GM12878 (cell line): Measurements from ENCODE around the gene NOS1AP. TPM values are rescaled to one million over a fixed set of nuclear protein-coding genes. Genes with fewer than 3 reads are reported as not detected.

Experiments
- ATAC-seq: fragments of 200-7000 bp; cut with Tn5 transposase; 3 replicates; pipeline ENCODE4 v1.9.1; 2020; ENCODE audit warnings: mild to moderate bottlenecking, moderate library complexity
- BruUV-seq: library from RNA; stranded (reverse); fragments of 400-500 nt; replicated peaks from 2 replicates; lab custom pipeline; 2021; lab: Mats Ljungman, UMichigan
- CTCF ChIA-PET: fragments of 300-600 bp; sonication (Branson Sonifier 250); formaldehyde crosslinking; extraction: SDS; loops from one replicate; lab custom pipeline; 2021; ENCODE audit warnings: inconsistent platforms; lab: Yijun Ruan, JAX
- POLR2A ChIA-PET: fragments of 350-600 bp; formaldehyde crosslinking; extraction: SDS; loops from one replicate; lab custom pipeline; 2021; ENCODE audit warnings: inconsistent platforms; lab: Charles Lee
- RAD21 ChIA-PET: fragments of 300-600 bp; sonication (Branson Sonifier 250); formaldehyde crosslinking; loops from one replicate; lab custom pipeline; 2023; ENCODE audit warnings: antibody characterized with exemption; ENCODE audit not compliant: unreplicated experiment; lab: Charles Lee
- SMC1A ChIA-PET: fragments of 300-600 bp; sonication (Branson Sonifier 250); formaldehyde crosslinking; loops from one replicate; lab custom pipeline; 2023; ENCODE audit not compliant: unreplicated experiment, uncharacterized antibody; lab: Charles Lee
- DNase-seq: peaks from one replicate; pipeline ENCODE4 v3.0.0-alpha.2; 2011; ENCODE audit warnings: low read depth, low spot score
- FAIRE-seq: peaks from 3 replicates; lab custom pipeline; 2011; peaks lifted over from hg19 to GRCh38; lab: Jason Lieb, UNC
- H2AFZ ChIP-seq: 2 replicates; pipeline ENCODE4 v1.6.0; 2011; ENCODE audit warnings: low read depth, low read length, control low read depth; ENCODE audit not compliant: control insufficient read depth
- H3K27ac ChIP-seq: 2 replicates; pipeline ENCODE4 v1.5.1; 2011; ENCODE audit warnings: control low read depth; ENCODE audit not compliant: control insufficient read depth, insufficient read depth
- H3K27me3 ChIP-seq, 2 experiments: replicated peaks in 1 of 2; 2 replicates each; pipeline versions ENCODE4 v1.6.0 to v1.6.1; 2011; ENCODE audit warnings: low read length in 1 of 2; ENCODE audit not compliant: control insufficient read depth in 2 of 2, insufficient read depth in 2 of 2
- H3K36me3 ChIP-seq, 2 experiments: 2 replicates each; pipeline ENCODE4 v1.5.1; 2011; ENCODE audit warnings: low read length in 1 of 2; ENCODE audit not compliant: control insufficient read depth in 2 of 2, insufficient read depth in 2 of 2
- H3K4me1 ChIP-seq: 2 replicates; pipeline ENCODE4 v1.6.1; 2011; ENCODE audit warnings: mild to moderate bottlenecking, low read length, moderate library complexity, mixed read lengths; ENCODE audit not compliant: control insufficient read depth, insufficient read depth
- H3K4me2 ChIP-seq: 2 replicates; pipeline ENCODE4 v1.6.0; 2011; ENCODE audit warnings: control low read depth; ENCODE audit not compliant: control insufficient read depth, insufficient read depth
- H3K4me3 ChIP-seq: fragments of 200-600 bp; sonication (generic); 2 replicates; pipeline ENCODE4 v1.5.1; 2016
- H3K79me2 ChIP-seq: 2 replicates; pipeline ENCODE4 v1.6.0; 2011; ENCODE audit warnings: low read length; ENCODE audit not compliant: control insufficient read depth, insufficient read depth
- H3K9ac ChIP-seq: 2 replicates; pipeline ENCODE4 v1.8.0; 2011; ENCODE audit warnings: low read length, control low read depth, mixed read lengths; ENCODE audit not compliant: control insufficient read depth, insufficient read depth
- H3K9me3 ChIP-seq: replicated peaks from 3 replicates; pipeline ENCODE4 v1.5.1; 2011; ENCODE audit warnings: mild to moderate bottlenecking, low read length; ENCODE audit not compliant: control insufficient read depth, insufficient read depth
- H4K20me1 ChIP-seq: 2 replicates; pipeline ENCODE4 v1.6.0; 2011; ENCODE audit not compliant: control insufficient read depth, insufficient read depth
- BACH1 ChIP-seq: fragments of 450-650 bp; IDR thresholded peaks from 2 replicates; pipeline ENCODE4 v1.6.1; 2017; ENCODE audit warnings: mild to moderate bottlenecking, borderline replicate concordance
- BMI1 ChIP-seq: fragments of 450-650 bp; IDR thresholded peaks from 2 replicates; pipeline ENCODE4 v1.6.1; 2016; ENCODE audit warnings: mild to moderate bottlenecking, moderate library complexity, borderline replicate concordance
- EGR1 ChIP-seq, 2 experiments: IDR thresholded peaks; 1 replicate in 1 of 2; 2 replicates in 1 of 2; pipeline ENCODE4 v1.6.1; 2011 to 2012; ENCODE audit warnings: low read depth in 2 of 2, low read length in 2 of 2, borderline replicate concordance in 1 of 2, mild to moderate bottlenecking in 1 of 2, moderate library complexity in 1 of 2
- ETV6 ChIP-seq, 2 experiments: fragments of 450-650 bp in 1 of 2; IDR thresholded peaks in 1 of 2; conservative IDR thresholded peaks in 1 of 2; 2 replicates each; pipeline ENCODE4 v1.6.1; 2014; ENCODE audit warnings: antibody characterized with exemption in 1 of 2, borderline replicate concordance in 1 of 2, low read depth in 1 of 2, mild to moderate bottlenecking in 1 of 2, moderate library complexity in 1 of 2
- NR2C1 ChIP-seq: fragments of 450-650 bp; IDR thresholded peaks from 2 replicates; pipeline ENCODE4 v1.6.1; 2017; ENCODE audit warnings: antibody characterized with exemption, mild to moderate bottlenecking, moderate library complexity
- NR2C2 ChIP-seq: IDR thresholded peaks from 2 replicates; pipeline ENCODE4 v1.6.1; 2011; ENCODE audit warnings: borderline replicate concordance, low read depth; ENCODE audit not compliant: control insufficient read depth, insufficient read length
- NRF1 ChIP-seq: conservative IDR thresholded peaks from 2 replicates; pipeline ENCODE4 v1.6.1; 2011; ENCODE audit warnings: mild to moderate bottlenecking, low read depth, low read length, improper control_type of control experiment
- WGBS: methylation state at CpG from one replicate; pipeline ENCODE4 v1.1.6; 2016; ENCODE audit warnings: low lambda C conversion rate; ENCODE audit not compliant: insufficient replicate concordance, insufficient coverage; ENCODE audit errors: missing lambda C conversion rate; 5-methylcytosine and 5-hydroxymethylcytosine counted together
- in situ Hi-C: fragments of 300-500 bp; cut with MboI; formaldehyde crosslinking; loops from 9 replicates; pipeline ENCODE4 v1.14.3; 2018; ENCODE audit warnings: mixed read lengths
- intact Hi-C: fragments of 100-400 bp; cut with micrococcal nuclease; formaldehyde crosslinking; loops from one replicate; pipeline ENCODE4 v1.14.2; 2022; ENCODE audit not compliant: unreplicated experiment
- polyA plus RNA-seq, 11 experiments: library from polyadenylated mRNA; depleted of rRNA in 4 of 11; unstranded in 6 of 11; stranded (reverse) in 5 of 11; fragments of >200 nt; fragmentation: Nextera tagmentation in 4 of 11; fragmentation: Illumina TruSeq in 1 of 11; extraction: Ambion mirVana in 4 of 11; extraction: Trizol in 1 of 11; gene quantifications; 1 replicate in 1 of 11; 2 replicates in 10 of 11; pipeline versions ENCODE4 v1.2.1 to v1.2.3, GENCODE V29; 2011 to 2016; ENCODE audit warnings: inconsistent platforms in 2 of 11, missing spikeins in 2 of 11, low read depth in 1 of 11
- total RNA-seq, 4 experiments: library from RNA; depleted of rRNA in 3 of 4; stranded (reverse); fragments of >200 nt in 3 of 4; fragmentation: Illumina TruSeq in 1 of 4; extraction: Trizol in 1 of 4; gene quantifications; 2 replicates each; pipeline versions ENCODE4 v1.2.1 to v1.2.3, GENCODE V29; 2013 to 2021
- TF ChIP-seq, protein P1 (sequence below): IDR thresholded peaks from 2 replicates; pipeline ENCODE4 v1.6.1; 2011; ENCODE audit warnings: low read depth, low read length, improper control_type of control experiment, borderline replicate concordance
- TF ChIP-seq, protein P2 (sequence below): IDR thresholded peaks from 2 replicates; pipeline ENCODE4 v1.6.1; 2012; ENCODE audit warnings: low read length, inconsistent platforms

The NOS1AP gene
- total and polyA plus RNA-seq, 10 of the 15 experiments (the other 5 are each of a cell fraction or from before 2014, with no cell fraction given), result 0.03 to 0.15 TPM; not detected in 8

DNA sequence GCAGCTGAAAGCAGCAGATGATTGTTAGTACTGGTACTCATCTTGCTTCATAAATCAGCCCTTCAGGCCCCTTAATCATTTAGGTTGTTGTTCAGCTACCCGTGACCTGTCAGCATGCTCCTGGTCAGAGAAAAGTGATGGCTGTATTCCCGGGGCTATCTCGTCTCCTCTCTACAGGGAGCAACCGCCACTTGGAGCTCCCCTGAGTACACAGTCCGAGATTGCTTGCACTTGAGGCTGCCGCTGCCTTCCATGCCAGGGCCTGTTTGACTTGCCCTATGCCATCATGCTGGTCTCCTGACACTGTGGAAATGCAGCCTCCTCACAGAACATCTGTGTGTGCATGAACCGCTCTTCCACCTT, 209.6 kb downstream of the NOS1AP start (continued):
- TF ChIP-seq EGR1 (IDR thresholded peaks at IDR 0.05; ENCODE audit: borderline replicate concordance in 1 of 2, low read depth in 2 of 2, low read length in 2 of 2) (no peak), ETV6 (conservative IDR thresholded peaks at IDR 0.05 in 1 of 2, IDR thresholded peaks at IDR 0.05 in 1 of 2; ENCODE audit: borderline replicate concordance in 1 of 2, low read depth in 1 of 2) (no peak), NR2C2 (no peak)

DNA sequence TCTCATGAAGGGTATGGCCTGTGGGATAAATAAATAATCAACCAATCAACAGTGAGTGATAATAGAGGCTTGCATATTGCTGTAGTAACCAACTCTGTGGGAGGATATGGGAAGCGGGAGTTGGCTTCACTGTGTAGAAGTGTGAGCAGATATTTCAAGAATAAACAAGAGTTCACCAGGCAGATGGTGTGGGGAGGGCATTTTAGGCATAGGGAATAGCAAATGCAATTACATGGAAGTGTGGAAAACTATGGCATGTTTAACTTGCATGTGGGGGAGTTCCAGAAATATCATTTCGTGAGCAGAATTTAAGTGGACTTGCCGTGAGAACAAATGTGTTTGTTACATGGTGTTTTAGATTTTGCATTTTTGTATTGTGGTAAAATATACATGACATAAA, 211.9 kb downstream of the NOS1AP start:
- Histone ChIP-seq H3K27ac (no peak overlapping the region), H3K4me2 (no peak overlapping the region), H3K4me3 (no peak overlapping the region), H3K4me1 (no peaks in the 10 kb centered on the region)
- BruUV-seq, result no TSS peak
- SMC1A ChIA-PET, result no interaction called here
- RAD21 ChIA-PET, result no interaction called here
- POLR2A ChIA-PET, result no interaction called here
- intact Hi-C loops, result no loop called here
- WGBS, result 6% methylated on average over 3 of the region's 3 CpGs
- TF ChIP-seq NRF1, result no peak
- TF ChIP-seq NR2C1, result no peak
- TF ChIP-seq, protein P1, sequence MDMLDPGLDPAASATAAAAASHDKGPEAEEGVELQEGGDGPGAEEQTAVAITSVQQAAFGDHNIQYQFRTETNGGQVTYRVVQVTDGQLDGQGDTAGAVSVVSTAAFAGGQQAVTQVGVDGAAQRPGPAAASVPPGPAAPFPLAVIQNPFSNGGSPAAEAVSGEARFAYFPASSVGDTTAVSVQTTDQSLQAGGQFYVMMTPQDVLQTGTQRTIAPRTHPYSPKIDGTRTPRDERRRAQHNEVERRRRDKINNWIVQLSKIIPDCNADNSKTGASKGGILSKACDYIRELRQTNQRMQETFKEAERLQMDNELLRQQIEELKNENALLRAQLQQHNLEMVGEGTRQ, result no peak
- no peak for TF ChIP-seq BMI1
- no peak for TF ChIP-seq BACH1
- TF ChIP-seq, protein P2, sequence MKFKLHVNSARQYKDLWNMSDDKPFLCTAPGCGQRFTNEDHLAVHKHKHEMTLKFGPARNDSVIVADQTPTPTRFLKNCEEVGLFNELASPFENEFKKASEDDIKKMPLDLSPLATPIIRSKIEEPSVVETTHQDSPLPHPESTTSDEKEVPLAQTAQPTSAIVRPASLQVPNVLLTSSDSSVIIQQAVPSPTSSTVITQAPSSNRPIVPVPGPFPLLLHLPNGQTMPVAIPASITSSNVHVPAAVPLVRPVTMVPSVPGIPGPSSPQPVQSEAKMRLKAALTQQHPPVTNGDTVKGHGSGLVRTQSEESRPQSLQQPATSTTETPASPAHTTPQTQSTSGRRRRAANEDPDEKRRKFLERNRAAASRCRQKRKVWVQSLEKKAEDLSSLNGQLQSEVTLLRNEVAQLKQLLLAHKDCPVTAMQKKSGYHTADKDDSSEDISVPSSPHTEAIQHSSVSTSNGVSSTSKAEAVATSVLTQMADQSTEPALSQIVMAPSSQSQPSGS, result no peak
- TF ChIP-seq, all 136 proteins: peak for 0
- Histone ChIP-seq H3K9me3 (no peaks in the 10 kb centered on the region), H3K9ac (no peak overlapping the region), H3K79me2 (no peaks in the 10 kb centered on the region), H4K20me1 (no peaks in the 10 kb centered on the region), H2AFZ (no peak overlapping the region), H3K27me3 (peaks cover 2 to 4% of the 10 kb centered on the region in 2 experiments; a peak in 3 of 4 replicates), H3K36me3 (no peaks in the 10 kb centered on the region)
- in situ Hi-C loops, result no loop called here
- DNase-seq (no peak), ATAC-seq (no peak), FAIRE-seq (no peak)
- CTCF ChIA-PET, result interaction anchor here (1.7 kb wide), 1 partner anchor 489 kb away, joined by 5 read pairs; no protein-coding TSS in a partner anchor
